GM04503 (cell line): Measurements from ENCODE around the gene RPTOR.

Experiments
- DNase-seq: peaks from one replicate; pipeline ENCODE4 v3.0.0-alpha.2; 2012; ENCODE audit warnings: low read depth

Gene RPTOR

DNA sequence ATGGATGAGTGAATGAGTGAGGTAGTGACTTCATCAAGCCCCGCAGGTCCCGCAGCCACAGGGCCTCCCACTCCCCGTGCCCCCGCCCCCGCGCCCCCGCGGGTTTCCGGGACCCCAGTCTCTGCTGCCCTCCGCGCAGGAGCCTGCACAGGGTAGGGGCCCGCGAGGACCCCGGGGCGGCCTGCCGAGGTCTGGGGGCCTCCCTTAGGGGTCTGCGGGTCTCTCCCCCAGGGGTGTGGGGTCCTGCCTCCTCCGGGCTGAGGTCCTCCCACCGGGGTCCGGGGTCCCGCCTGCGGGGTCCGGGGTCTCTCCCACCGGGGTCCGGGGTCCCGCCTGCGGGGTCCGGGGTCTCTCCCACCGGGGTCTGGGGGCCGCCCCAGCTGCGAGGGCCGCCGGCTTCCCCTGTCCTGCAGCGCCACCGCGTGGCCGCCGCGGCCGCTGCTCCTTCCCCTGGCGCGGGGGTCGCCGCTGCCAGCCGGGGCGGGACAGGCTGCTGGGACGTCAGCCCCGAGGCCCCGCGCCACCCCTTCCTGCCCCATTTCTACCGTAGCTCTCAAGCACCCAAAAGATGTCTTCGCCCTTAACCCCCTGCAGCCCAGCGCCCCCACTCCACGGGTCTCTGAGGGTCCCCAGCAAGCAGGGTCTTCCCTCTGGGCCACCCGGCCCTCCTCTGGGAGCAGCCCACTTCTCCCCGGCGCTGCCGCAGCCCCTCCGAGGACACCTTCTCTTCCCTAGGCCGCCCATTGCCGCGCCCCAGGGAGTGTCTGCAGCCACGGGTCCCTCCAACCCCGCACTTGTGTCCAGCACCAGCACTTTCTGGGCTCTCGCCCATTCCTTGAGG lies 436.6 kb downstream of the RPTOR start:
- no peak for DNase-seq

DNA sequence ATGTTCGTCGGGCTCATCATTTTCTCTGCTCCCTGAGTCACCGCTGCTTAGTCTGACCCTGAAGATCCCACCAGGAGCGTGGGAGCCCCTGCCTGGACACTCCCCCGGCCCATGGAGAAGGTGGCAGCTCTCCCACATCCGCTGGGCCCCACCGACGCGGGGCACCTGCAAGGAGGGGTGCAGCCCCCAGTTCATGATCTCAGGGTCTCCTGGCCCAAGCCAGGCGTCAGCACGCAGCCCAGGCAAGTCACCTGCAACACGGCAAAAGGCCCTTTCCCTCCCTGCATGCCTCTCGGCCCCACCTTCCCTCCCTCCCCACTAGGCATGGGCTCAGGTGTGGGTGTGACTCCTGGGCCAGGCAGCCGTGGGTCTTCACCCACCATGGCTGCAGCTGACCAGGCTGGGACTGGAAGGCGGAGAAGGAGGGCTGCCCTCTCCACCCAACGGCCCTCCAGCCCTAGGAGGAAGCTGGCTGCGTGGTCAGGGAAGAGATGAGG lies 437.3 kb downstream of the RPTOR start:
- no peak for DNase-seq

DNA sequence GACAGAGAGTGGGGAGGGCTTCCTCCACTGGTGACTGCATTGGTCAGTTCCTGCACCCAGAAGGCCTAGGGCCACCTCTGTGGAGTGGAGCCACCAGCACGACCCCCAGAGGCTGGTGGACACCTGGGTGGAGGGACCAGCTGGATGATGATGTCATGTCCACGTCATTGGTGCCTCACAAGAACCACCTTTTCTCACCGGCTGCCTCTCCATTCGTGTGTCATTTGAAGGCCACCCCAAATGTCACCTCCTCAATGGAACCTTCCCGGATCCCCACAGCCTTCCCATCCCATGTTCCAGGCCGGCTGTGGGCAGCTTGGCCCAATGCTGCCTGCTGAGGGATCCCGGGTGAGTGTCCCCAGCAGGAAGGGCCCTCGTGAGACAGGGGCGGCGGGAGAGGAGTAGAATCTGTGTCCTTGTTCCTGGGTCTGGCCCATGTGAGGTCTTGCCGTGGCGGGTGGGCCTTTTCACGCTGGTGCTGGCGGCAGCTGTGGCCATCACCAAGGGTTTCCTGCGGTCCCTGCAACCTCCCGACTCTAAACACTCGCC lies 437.9 kb downstream of the RPTOR start:
- no peak for DNase-seq

DNA sequence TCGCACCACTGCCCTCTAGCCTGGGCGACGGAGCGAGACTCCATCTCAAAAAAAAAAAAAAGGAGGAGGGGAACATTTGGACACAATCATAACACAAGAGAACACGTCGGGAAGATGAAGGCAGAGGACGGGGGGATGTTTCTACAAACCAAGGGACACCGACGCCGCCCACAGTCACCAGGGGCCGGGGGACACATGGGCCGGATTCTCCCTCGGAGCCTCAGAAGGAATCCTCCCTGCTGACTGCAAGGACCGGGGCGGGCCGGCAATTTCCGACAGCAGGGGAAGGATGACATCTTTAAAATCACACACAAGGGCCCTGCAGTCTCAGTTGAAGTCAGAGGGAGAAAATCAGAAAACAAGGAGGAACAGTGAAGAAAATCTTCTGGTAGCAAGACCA lies 438.9 kb downstream of the RPTOR start:
- no peak for DNase-seq

DNA sequence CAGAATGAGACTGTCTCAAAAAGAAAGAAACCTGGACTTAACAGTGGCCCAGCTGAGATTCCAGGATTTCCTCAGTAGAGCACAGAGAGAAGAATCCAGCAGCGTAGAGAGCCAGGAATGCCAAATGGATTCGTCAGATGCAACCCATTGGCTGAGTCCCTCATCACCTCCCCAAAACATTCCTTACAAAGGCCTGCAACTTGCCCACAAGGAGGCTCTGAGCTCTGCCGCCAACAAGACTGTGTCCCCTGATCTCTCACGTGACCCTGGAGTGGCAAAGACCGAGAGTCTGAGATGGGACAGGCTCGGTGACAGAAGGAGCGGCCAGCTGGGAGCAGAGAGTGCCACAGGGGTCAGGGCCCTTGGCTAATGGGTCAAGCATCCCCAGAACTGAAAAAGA lies 440.1 kb downstream of the RPTOR start:
- peak; percentile 95 for DNase-seq

DNA sequence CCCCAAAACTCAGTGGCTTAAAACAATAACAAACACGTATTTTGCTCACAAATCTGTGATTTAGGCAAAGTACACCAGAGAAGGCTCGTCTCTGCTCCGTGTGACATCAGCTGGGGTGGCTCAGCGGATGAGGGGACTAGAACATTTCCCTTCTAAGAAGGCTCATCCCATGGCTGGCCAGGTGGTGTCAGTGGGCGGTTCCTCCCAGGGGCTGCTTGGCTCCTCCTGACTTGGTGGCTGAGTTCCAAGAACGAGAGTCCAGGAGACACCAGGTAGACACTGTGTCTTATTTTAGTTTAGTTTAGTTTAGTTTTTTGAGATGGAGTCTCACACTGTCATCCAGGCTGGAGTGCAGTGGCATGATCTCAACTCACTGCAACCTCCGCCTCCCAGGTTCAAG lies 441.4 kb downstream of the RPTOR start:
- DNase-seq = no peak

DNA sequence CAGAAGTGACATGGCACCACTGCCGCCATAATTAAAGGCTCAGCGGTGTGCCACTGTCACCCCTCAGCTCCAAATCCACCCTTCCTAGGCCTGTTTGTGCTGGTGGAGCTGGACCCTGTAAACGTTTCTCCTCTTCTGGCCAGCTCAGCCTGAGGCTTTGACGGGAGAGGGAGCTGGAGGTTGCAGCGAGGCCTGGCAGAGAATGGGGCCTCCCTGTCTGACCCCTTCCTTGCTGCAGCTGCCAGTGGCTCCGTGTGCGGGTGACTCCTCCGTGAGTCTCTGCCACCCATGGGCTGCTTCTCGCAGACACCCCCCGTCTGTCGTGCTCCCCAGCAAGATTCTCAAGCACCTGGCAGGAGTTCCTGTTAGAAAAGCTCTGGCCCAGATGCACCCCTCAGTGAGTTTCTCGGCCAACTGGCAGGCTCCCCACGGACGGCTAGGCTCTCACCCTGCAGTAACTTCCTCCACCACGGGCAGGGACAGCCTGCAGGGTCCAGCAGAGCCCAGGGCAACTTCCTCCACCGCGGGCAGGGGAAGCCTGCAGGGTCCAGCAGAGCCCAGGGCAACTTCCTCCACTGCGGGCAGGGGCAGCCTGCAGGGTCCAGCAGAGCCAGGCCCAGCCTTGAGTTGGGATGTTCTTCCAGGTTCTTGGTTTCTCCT lies 442.3 kb downstream of the RPTOR start:
- no peak for DNase-seq

DNA sequence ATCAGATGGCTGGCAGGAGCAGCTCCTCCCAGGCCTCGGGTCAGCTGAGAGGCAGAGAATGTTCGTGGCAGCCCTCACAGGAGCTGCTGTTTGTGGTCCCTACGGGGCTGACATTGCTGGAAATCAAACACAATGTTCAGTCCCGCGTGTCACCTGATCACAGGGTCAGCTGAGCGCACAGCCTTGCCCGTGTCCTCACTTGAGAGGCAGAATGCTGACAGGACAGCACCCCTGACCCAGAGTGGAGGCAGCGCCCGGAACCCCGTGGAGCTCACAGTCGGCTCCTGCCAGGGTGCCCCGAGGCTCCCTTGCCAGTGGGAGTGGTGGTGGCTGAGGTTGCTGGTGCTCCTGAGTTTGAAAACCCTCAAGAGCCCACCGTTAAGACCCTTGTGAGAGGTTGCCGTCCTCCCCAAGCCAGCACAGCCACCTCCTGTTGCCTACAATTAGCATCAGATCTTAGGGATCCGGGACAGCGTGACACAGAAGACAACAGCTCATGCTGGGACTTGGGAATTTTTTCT lies 443.4 kb downstream of the RPTOR start:
- DNase-seq = no peak

DNA sequence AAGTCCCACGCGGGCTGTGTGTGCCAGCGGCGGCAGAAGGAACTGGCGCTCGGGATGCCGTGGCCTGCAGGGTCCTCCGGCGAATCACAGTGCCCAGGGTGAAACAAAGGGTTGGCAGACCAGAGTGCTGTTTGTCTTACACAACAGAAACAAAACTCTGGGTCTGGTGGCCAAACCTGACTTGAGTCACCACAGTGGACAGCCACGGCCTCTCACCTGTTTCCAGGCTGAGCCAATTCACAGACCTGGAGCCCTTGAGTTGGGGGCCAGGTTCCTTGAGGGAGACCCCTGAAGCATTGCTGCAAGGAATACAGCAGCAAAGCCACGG lies 444.9 kb downstream of the RPTOR start:
- DNase-seq = no peak

DNA sequence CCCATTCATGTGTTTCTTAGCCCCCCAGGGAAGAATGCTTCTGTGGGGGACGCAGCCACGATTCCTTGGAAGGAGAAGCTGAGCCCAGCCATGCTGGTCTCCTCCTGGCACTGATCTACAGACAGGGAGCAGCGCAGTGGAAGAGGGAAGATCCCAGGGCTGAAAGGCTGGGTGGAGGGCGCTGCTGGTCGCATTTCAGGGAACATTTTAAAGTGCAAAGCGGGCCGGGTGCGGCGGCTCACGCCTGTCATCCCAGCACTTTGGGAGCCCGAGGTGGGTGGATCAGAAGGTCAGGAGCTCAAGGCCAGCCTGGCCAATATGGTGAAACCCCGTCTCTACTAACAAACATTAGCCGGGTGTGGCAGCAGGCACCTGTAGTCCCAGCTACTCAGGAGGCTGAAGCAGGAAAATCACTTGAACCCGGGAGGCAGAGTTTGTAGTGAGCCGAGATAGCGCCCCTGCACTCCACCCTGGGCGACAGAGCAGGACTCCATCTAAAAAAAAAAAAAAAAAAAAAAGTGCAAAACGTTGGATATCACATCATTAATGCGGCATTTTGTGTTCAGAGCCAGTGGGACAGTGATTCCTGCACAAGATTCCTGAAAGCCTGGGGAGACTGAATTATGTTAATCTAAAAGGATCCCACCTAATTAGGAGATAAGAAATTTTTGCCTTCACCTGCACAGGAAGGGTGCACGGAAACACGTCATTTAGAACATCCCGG lies 446.4 kb downstream of the RPTOR start:
- DNase-seq = no peak

DNA sequence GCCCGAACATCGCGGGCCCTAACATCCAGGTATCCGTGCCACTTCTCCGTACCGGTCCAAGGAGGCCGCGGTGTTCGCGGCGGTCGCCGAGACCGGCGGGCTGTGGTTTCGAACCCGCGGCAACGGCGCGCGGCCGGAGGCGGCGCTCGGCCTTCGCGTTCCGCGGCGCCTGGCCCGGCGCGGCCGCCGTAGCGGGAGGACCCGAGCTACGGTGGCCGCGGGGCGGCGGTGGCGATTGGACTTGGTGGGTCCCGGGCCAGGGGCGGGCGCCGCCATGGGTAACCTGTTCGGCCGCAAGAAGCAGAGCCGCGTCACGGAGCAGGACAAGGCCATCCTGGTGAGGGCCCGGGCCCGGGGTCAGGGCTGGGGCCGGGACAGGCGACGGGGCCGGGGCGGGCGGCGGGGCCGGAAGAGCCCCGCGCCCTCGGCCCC lies 447.0 kb downstream of the RPTOR start, which contains the start of gene CHMP6:
CHMP6 (plus strand) TSS at position 197 of the 432 bp plus-strand sequence; CDS start at position 275, 78 bp downstream.
- DNase-seq = no peak

DNA sequence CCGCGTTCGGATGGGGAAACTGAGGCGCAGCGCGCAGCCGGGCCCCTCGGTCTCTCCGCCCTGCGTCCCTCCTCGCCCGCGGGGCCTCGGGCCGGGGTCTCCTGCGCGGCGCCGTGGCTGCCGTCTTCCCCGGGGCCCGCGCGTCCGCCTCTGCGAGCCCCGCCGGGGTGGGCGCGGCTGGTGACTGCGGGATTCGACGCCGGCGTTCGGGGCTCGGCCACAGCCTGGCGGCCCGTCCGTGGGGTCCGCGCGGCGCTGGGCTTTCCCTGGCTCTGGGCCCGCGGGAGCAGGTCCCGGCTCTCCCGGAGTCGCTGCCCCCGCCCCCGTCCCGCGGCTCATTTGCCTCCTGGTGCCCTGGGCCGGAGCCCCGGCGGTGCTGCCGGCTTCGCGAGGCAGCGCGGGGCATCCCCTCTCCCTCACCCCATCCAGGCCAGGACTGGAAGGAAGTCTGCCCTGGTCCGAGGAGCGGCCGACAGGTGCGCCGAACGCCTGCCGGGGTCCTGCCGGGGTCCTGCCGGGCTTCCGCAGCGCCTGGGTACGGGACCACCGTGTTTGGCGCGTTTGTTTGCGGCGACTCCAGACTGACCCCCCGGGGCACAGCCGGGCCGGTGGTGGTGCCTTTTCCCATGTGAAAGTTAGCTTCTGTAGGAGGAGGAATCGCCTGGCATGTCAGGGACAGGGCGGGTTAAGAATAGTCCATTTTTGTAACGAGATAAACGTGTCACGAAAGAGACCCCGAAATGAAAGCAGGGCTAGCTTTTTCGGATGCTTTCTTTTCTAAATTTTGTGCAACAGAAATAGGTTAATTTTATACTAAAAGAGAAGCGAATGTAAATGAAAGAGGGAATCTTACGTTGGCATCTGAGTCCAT lies 447.7 kb downstream of the RPTOR start:
- DNase-seq = no peak

DNA sequence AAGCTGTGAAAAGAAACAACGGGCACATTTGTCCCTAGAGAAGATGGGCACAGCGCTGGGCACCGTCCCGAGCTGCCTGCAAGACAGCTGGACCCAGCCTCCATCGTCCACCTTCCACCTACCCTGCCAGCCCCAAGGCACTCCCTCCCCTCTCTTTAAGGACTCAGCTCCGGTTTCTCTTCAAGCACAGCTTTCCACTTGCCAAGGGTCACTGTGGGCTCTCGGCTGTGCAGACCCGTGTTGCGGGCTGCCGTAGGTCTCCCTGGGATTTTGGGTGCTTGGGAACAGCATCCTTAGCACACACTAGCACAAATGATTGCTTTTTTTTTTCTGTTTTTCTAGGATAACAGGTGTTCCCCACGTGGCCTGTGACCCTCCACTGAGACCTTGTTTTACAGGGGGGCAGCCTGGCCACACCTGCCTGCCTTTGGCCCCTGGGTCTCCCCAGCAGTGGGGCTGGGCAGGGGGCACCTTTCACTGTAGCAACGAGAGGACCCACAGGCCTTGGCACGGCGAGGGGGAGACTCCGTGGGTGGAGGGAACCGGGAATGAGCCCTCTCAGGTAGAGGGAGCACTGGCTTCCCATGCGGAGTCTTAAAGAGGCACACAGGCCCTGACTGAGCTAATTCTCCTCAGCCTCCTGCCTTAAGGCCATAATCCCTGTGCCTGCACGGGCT lies 448.4 kb downstream of the RPTOR start:
- DNase-seq = no peak

DNA sequence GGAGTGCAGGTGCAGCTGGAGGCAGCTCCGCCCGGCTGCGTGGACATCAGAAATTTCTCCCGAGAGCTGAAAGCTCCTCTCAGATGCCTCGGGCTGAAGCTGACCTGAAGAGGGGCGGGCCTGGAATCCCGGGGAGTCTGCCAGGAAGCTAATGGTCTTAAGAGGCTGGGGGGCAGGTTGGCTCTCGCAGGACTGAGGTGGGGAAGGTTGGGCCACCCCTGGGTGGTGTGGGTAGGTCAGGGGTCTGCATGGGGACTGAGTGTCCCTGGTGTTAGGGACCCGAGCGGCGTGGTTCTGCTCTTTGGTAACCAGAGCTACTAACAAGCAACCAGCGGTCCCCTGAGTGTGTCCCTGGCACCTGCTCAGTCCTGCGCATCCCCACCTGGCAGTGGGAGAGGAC lies 450.5 kb downstream of the RPTOR start:
- DNase-seq = no peak

DNA sequence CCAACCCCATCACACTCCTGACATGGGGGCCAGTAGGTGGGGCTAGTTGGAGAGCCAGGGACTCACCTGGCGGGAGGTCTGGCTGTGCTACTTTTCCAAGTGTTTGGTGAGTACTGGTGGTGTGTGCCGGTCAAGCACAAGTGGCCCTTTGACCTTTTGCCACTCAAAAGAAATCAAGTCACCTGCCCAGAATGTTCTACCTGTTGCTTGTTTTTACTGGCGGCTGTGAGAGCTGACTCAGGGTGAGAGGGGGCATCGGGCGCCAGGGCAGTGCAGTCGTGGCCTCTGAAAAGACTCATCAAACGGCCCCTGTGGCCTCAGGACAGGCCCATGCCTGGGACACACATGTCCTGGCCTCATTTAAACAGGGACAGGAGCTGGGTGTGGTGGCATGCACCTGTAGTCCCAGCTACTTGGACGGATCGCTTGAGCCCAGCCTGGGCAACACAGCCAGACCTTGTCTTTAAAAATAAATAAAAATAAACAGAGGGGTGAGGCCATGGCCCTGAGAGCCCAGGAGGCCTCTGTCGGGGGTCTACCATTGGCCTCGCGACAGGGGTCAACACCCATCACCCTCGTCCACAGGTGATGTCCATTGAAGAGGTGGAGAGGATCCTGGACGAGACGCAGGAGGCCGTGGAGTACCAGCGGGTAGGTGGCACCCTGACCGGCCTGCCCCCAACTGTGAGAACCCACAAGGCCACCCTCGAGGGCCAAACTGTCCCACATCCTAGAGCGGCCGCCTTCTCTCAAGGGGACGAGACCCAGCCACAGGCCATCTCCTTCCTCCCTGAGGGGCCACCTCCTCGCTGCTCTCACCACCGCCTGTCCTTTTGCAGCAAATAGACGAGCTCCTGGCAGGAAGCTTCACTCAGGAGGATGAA lies 452.0 kb downstream of the RPTOR start:
- no peak for DNase-seq

DNA sequence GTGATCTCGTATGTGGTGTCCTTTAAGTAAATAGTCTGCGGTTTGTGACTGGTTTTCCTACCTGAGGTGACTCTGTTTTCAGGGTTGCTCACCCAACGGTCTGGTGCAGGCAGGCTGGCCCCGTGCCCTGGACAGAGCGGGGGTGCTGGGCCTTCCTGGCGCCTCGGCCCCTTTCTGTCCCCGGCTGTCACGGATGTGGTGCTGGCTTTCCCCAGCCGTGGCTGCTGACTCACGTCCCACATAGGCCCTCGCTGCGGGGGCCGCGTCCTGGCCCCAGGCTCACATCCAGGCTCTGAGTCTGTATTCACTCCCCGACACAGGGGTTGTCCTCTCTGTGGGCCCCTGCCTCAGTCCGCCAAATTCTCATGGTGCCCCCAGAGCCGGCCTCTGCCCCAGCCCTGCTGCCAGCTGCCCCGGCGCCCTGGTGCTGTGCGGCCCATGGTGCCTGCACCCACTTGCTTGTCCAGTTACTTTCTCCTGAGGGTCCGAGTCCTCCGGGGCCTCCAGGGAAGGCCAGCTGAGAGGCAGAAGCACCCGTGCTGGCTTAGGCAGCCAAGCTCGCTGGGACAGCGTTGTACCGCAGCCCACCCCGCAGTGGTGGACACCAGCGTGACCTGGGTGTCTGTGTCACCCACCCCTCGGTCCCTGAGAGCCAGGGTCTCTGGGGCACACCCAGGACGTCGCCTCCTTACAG lies 452.9 kb downstream of the RPTOR start:
- no peak for DNase-seq

DNA sequence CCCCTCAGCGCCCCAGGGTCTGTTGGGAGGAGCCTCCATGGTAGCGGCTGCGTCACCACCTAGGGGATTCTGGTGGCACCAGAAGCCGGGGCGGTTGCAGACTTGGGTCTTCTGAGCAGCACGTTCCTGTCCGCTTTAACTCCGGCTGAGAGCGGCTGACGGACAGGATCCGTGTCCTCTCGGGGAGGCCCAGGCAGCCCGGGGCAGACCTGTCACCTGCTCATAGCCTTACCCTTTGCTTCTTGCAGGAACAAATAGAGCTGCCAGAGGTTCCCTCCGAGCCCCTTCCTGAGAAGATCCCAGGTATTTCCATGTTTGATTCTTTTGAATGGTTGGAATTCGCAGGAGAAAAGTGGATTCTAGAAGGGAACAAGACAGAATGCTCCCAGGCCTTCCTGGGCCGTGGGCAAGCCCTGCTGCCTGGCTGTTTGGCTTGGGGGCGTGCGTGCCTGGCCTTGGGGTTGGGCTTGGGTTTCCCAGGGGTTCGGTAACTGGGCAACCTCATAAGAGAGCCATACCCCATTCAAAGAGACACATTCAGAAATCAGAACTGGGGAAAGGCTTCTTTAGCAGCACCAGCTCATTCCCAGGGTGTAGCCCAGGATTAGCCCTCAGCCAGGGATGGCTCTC lies 453.6 kb downstream of the RPTOR start:
- no peak for DNase-seq

DNA sequence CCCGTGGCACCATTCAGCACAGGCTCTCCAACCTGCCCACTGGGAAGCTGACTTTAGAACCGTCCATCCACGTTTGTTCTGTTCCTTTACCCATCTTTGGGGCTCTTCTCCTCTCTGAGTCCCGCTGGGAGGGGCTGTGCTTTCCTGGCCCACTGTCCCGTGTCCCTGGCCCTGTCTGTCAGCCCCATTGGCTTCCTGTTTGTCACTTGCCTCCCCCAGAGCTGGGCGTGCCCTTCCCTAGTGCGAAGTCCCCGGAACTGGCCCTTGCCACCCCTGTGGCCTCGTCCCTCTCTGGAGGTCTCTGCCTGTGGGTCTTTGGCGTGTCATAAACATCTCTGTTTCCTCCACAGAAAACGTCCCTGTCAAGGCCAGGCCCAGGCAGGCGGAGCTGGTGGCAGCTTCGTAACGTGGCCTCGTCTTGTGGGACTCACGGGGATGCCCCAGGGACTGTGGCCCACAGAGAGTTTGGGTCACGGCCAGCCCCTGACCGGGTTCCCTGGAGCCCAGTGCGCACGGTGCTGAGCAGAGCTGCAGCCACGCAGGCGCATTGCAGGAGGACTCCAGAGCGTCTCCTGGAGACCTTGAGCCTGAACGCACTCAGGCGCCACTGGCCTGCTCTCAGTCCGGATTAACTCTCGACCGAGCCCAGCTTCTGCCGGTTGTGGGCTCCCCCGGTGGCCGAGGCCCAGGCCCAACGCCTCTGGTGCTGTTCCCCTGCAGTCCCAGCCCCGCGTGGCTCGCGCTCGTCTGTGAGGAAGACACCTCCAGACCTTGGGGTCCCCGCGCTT lies 454.3 kb downstream of the RPTOR start:
- DNase-seq = no peak
